ENCODE data around the gene FBXL13. TPM values are rescaled to one million over a fixed set of nuclear protein-coding genes. Genes with fewer than 3 reads are reported as not detected.
A peak's percentile ranks its signal among the peaks of the same experiment; 100 is the strongest.

Gene FBXL13
- polyA plus RNA-seq, 1 of the 3 experiments (the other 2 are of a cell fraction), result 1.1 TPM

DNA sequence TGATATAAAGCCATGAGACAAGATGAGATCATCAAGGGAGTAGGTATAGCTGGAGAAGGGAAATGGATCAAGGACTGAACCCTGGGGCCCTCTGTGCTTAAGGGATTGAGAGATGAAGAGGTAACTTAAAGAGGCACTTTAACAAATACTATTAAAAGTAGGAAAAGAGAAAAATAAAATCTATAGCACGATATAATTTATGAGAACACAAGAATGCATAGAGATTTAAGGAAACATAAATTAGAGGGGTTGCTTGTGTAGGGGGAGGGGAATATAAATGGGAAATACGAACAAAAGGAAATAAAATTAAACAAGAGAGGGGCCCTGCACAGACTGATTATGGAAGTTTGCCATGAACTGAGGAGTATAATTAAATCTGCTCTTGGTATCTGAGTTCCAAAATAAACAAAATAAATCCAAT lies 177.4 kb downstream of the FBXL13 start:
- Histone ChIP-seq H3K4me3 (ENCODE audit: low read depth in 2 of 2, low read length in 1 of 2) (no peak overlapping the region), H3K36me3 (replicated peaks in 1 of 2; ENCODE audit: control insufficient read depth in 1 of 2, insufficient read depth in 2 of 2, low read length in 1 of 2) (no peaks in the 10 kb centered on the region), H3K27me3 (ENCODE audit: insufficient read depth) (no peaks in the 10 kb centered on the region), H3K4me1 (ENCODE audit: control insufficient read depth in 1 of 2, insufficient read depth in 2 of 2, low read depth in 1 of 2, low read length in 1 of 2) (peaks cover 7 to 9% of the 10 kb centered on the region in 2 experiments; a peak in 2 of 4 replicates), H3K9ac (no peak overlapping the region), H3K27ac (ENCODE audit: low read depth in 2 of 2, low read length in 1 of 2) (peak overlapping the region; percentile 39 to 69; a peak in 2 of 4 replicates), H3F3A (replicated peaks; ENCODE audit: insufficient read depth) (peaks cover 17% of the 10 kb centered on the region), H3K9me2 (no peaks in the 10 kb centered on the region), H4K20me1 (ENCODE audit: insufficient read depth) (no peaks in the 10 kb centered on the region), H3K9me3 (no peaks in the 10 kb centered on the region), H3K79me2 (ENCODE audit: insufficient read depth) (no peaks in the 10 kb centered on the region), H3K4me2 (peak overlapping the region; percentile 1; the same call in 1 of the 2 replicates), H2AFZ (ENCODE audit: low read depth) (peak overlapping the region; percentile 20; the same call in 1 of the 2 replicates)
- peak; percentile 41 for DNase-seq
- ChIA-PET CTCF (no interaction called here), POLR2A (no interaction called here)
- WGBS (ENCODE audit: low lambda C conversion rate), result 17% methylated on average over 2 of the region's 2 CpGs
- TF ChIP-seq RFX5 (IDR thresholded peaks at IDR 0.05; ENCODE audit: low read length) (no peak), JUND (IDR thresholded peaks at IDR 0.05) (no peak), POLR2AphosphoS5 (IDR thresholded peaks at IDR 0.05; ENCODE audit: low read depth, low read length) (no peak), FOSL2 (IDR thresholded peaks at IDR 0.05; ENCODE audit: borderline replicate concordance, low read depth) (no peak), NFIC (IDR thresholded peaks at IDR 0.05; ENCODE audit: borderline replicate concordance) (peak; percentile 6; the same call in 1 of the 2 replicates), FOXJ3 (CRISPR knock-in tag; IDR thresholded peaks at IDR 0.05) (no peak), TCF12 (IDR thresholded peaks at IDR 0.05) (0 out of 2 replicates have a peak, but pooled peaks have one; percentile 7), TEAD4 (IDR thresholded peaks at IDR 0.05; ENCODE audit: borderline replicate concordance, insufficient read depth) (no peak), SIN3A (IDR thresholded peaks at IDR 0.05; ENCODE audit: borderline replicate concordance, low read depth, low read length) (no peak), SMC3 (IDR thresholded peaks at IDR 0.05; ENCODE audit: low read depth, low read length) (no peak), MEF2A (IDR thresholded peaks at IDR 0.05; ENCODE audit: borderline replicate concordance, low read depth) (no peak), MXI1 (IDR thresholded peaks at IDR 0.05; ENCODE audit: low read depth, low read length) (no peak), CHD2 (IDR thresholded peaks at IDR 0.05; ENCODE audit: low read length, partially characterized antibody) (peak; percentile 44), EP300 (IDR thresholded peaks at IDR 0.05; ENCODE audit: borderline replicate concordance in 1 of 2, low read depth in 1 of 2, low read length in 1 of 2) (peak in 1 of 2 experiments; percentile 19; a peak in 1 of 4 replicates), YY1 (IDR thresholded peaks at IDR 0.05; ENCODE audit: low read depth) (no peak)
- TF ChIP-seq, protein P1, sequence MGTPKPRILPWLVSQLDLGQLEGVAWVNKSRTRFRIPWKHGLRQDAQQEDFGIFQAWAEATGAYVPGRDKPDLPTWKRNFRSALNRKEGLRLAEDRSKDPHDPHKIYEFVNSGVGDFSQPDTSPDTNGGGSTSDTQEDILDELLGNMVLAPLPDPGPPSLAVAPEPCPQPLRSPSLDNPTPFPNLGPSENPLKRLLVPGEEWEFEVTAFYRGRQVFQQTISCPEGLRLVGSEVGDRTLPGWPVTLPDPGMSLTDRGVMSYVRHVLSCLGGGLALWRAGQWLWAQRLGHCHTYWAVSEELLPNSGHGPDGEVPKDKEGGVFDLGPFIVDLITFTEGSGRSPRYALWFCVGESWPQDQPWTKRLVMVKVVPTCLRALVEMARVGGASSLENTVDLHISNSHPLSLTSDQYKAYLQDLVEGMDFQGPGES (IDR thresholded peaks at IDR 0.05; ENCODE audit: low read depth, low read length), result no peak
- TF ChIP-seq, protein P2, sequence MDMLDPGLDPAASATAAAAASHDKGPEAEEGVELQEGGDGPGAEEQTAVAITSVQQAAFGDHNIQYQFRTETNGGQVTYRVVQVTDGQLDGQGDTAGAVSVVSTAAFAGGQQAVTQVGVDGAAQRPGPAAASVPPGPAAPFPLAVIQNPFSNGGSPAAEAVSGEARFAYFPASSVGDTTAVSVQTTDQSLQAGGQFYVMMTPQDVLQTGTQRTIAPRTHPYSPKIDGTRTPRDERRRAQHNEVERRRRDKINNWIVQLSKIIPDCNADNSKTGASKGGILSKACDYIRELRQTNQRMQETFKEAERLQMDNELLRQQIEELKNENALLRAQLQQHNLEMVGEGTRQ (IDR thresholded peaks at IDR 0.05; ENCODE audit: borderline replicate concordance, low read depth, low read length), result no peak

DNA sequence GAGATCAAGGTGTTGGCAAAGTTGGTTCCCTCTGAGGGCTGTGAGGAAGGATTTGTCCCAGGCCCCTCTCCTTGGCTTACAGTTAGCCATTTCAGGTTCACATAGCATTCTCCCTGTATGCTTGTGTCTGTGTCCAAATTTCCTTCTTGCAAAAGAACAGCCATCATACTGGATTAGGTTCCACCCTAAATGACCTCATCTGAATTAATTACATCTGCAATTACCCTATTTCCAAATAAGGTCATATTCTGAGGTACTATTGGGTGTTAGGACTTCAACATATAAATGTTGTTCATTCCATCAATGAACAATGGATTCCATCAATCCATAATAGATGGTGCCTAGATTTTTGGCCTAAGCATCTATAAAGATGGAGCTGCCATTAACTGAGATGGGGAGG lies 178.0 kb downstream of the FBXL13 start:
- Histone ChIP-seq H3K9me2 (no peaks in the 10 kb centered on the region), H3K4me1 (ENCODE audit: control insufficient read depth in 1 of 2, insufficient read depth in 2 of 2, low read depth in 1 of 2, low read length in 1 of 2) (peaks cover 7 to 15% of the 10 kb centered on the region in 2 experiments), H3F3A (replicated peaks; ENCODE audit: insufficient read depth) (peaks cover 24% of the 10 kb centered on the region), H3K27ac (ENCODE audit: low read depth in 2 of 2, low read length in 1 of 2) (peak overlapping the region in 1 of 2 experiments; percentile 69; a peak in 1 of 4 replicates), H3K9ac (no peak overlapping the region), H3K27me3 (ENCODE audit: insufficient read depth) (no peaks in the 10 kb centered on the region), H2AFZ (ENCODE audit: low read depth) (no peak overlapping the region), H3K79me2 (ENCODE audit: insufficient read depth) (no peaks in the 10 kb centered on the region), H4K20me1 (ENCODE audit: insufficient read depth) (no peaks in the 10 kb centered on the region), H3K9me3 (no peaks in the 10 kb centered on the region), H3K4me3 (ENCODE audit: low read depth in 2 of 2, low read length in 1 of 2) (no peak overlapping the region), H3K4me2 (no peak overlapping the region), H3K36me3 (replicated peaks in 1 of 2; ENCODE audit: control insufficient read depth in 1 of 2, insufficient read depth in 2 of 2, low read length in 1 of 2) (no peaks in the 10 kb centered on the region)
- DNase-seq, result no peak
- TF ChIP-seq GABPA (IDR thresholded peaks at IDR 0.05; ENCODE audit: low read depth), result no peak
- TF ChIP-seq, protein P2 (IDR thresholded peaks at IDR 0.05; ENCODE audit: borderline replicate concordance, low read depth, low read length), result no peak
- no peak for TF ChIP-seq EP300 (IDR thresholded peaks at IDR 0.05; ENCODE audit: borderline replicate concordance in 1 of 2, low read depth in 1 of 2, low read length in 1 of 2)
- no peak for TF ChIP-seq MEF2A (IDR thresholded peaks at IDR 0.05; ENCODE audit: borderline replicate concordance, low read depth)
- TF ChIP-seq, protein P3, sequence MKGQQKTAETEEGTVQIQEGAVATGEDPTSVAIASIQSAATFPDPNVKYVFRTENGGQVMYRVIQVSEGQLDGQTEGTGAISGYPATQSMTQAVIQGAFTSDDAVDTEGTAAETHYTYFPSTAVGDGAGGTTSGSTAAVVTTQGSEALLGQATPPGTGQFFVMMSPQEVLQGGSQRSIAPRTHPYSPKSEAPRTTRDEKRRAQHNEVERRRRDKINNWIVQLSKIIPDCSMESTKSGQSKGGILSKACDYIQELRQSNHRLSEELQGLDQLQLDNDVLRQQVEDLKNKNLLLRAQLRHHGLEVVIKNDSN (IDR thresholded peaks at IDR 0.05; ENCODE audit: borderline replicate concordance, low read depth), result no peak
- TF ChIP-seq EZH2phosphoT487 (IDR thresholded peaks at IDR 0.05; ENCODE audit: borderline replicate concordance, low read depth), result no peak
- no peak for TF ChIP-seq SIN3A (IDR thresholded peaks at IDR 0.05; ENCODE audit: borderline replicate concordance, low read depth, low read length)
- no peak for TF ChIP-seq YY1 (IDR thresholded peaks at IDR 0.05; ENCODE audit: low read depth)
- TF ChIP-seq FOXM1 (IDR thresholded peaks at IDR 0.05; ENCODE audit: low read depth), result no peak
- ChIA-PET POLR2A (no interaction called here), CTCF (no interaction called here)
